ENCODE results near the gene CPT1B. TPM values are rescaled to one million over a fixed set of nuclear protein-coding genes. Genes with fewer than 3 reads are reported as not detected.
"Not testable (repeated sequence)": the region's sequence is repeated elsewhere in the genome, so short reads cannot be mapped to it uniquely, and the experiment has no call there.

Gene CPT1B
- total RNA-seq, 5 donors from 2014 or later (not counting 1 experiment from before 2014, with no cell fraction given), result 61.9 to 113 (median 94.5) TPM

DNA sequence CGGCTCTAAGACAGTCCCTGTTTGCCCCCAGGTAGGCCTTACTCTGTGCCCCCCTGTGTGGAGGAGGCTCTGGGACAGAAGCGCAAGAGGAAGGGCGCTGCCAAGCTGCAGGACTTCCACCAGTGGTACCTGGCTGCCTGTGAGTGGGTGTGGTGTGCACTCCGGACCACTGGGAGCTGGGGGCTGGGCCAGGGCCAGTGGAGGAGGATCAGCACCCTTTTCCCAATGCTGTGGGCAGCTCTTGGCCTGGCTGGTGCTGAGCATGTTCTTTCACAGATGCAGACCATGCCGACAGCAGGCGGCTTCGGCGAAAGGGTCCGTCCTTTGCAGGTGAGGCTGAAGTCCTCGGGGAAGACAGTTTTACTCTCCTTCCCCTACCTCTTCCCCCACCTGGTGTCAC is 56.5 kb downstream of the CPT1B start:
- peaks cover 6 to 10% (median 9%) of the 10 kb centered on the region in 3 donors for H3K4me1 Mint-ChIP-seq
- ChIA-PET POLR2A (no interaction called here), CTCF (no interaction called here)
- 98% methylated on average over 6 of the region's 10 CpGs for WGBS (ENCODE audit: insufficient coverage)
- ATAC-seq (replicated peaks in 1 of 4), result no peak
- Histone ChIP-seq H3K36me3 (ENCODE audit: control insufficient read depth in 2 of 2, extremely low read depth in 1 of 2, insufficient read depth in 1 of 2, low read length in 1 of 2) (peaks cover 49 to 61% of the 10 kb centered on the region in 2 donors), H3K9me3 (no peaks in the 10 kb centered on the region), H3K4me1 (ENCODE audit: control insufficient read depth in 1 of 2, extremely low read depth in 1 of 2, insufficient read depth in 2 of 2, low read length in 2 of 2) (peaks cover 6 to 18% of the 10 kb centered on the region in 2 experiments), H3K27ac (ENCODE audit: low read length) (no peak overlapping the region), H3K27me3 (replicated peaks in 1 of 2; ENCODE audit: control insufficient read depth in 2 of 2, extremely low read depth in 1 of 2, insufficient read depth in 2 of 2, low read length in 1 of 2) (no peaks in the 10 kb centered on the region), H3K4me3 (ENCODE audit: control insufficient read depth in 1 of 2, extremely low read depth in 1 of 2, low read length in 1 of 2) (no peak overlapping the region)
- H3K4me3 Mint-ChIP-seq, result no peak overlapping the region
- no peaks in the 10 kb centered on the region for H3K9me3 Mint-ChIP-seq
- no peak for DNase-seq
- no peak overlapping the region for H3K27ac Mint-ChIP-seq
- peaks cover 3% of the 10 kb centered on the region for H3K36me3 Mint-ChIP-seq
- H3K27me3 Mint-ChIP-seq, result no peaks in the 10 kb centered on the region

DNA sequence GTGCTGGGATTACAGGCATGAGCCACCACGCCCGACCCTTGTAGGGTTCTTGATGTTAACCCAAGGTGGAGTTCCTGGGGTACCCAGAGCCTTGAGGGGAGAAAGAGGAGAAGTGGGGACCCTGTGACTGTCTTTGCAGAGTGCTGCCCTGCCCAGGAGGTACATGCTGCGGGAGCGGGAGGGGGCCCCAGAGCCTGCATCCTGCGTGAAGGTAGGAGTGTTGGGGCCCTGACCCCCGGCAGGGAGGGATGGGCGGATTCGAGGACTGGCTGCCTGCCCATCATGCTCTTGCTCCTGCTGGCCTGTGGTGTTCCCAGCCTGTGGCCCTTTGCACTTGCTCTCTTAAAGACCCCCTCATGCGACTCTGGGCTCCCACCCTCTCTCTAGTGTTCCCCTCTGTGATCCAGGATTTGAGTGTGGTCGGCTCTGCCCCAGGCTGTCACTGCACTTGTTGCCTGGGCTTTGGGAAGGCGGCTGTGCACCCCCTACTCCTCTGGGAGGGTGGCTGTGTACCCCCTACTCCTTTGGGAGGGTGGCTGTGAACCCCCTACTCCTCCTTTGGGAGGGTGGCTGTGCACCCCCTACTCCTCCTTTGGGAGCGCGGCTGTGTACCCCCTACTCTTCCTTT is 57.3 kb downstream of the CPT1B start:
- POLR2A ChIA-PET, result no interaction called here
- H3K27ac ChIP-seq (ENCODE audit: low read length), result no peak overlapping the region
- peaks cover 50 to 66% of the 10 kb centered on the region in 2 donors for H3K36me3 ChIP-seq (ENCODE audit: control insufficient read depth in 2 of 2, extremely low read depth in 1 of 2, insufficient read depth in 1 of 2, low read length in 1 of 2)

DNA sequence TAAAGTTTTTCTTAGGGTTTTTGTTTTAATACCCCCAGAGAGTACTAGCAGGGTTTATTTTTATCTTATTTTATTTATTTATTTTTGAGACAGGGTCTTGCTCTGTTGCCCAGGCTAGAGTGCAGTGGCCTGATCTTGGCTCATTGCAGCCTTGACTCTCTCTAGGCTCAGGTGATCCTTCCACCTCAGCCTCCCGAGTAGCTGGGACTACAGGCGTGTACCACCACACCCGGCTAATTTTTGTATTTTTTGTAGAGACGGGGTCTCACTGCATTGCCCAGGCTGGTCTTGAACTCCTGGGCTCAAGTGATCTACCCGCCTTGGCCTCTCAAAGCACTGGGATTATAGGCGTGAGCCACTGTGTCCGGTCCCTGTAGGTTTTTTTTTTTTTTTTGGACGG is 58.0 kb downstream of the CPT1B start:
- DNase-seq; CTCF ChIA-PET; H3K4me3 ChIP-seq (ENCODE audit: control insufficient read depth in 1 of 2, extremely low read depth in 1 of 2, low read length in 1 of 2); H3K27me3 ChIP-seq (replicated peaks in 1 of 2; ENCODE audit: control insufficient read depth in 2 of 2, extremely low read depth in 1 of 2, insufficient read depth in 2 of 2, low read length in 1 of 2); H3K9me3 Mint-ChIP-seq; H3K27ac Mint-ChIP-seq; H3K9me3 ChIP-seq; POLR2A ChIA-PET; H3K4me3 Mint-ChIP-seq; H3K36me3 Mint-ChIP-seq; H3K27me3 Mint-ChIP-seq; H3K27ac ChIP-seq (ENCODE audit: low read length); ATAC-seq (replicated peaks in 1 of 4): not testable (repeated sequence)
- 94% methylated on average over 7 of the region's 8 CpGs for WGBS (ENCODE audit: insufficient coverage)
- H3K4me1 Mint-ChIP-seq, result peaks cover 11 to 14% (median 13%) of the 10 kb centered on the region in 3 donors
- H3K36me3 ChIP-seq (ENCODE audit: control insufficient read depth in 2 of 2, extremely low read depth in 1 of 2, insufficient read depth in 1 of 2, low read length in 1 of 2), result peaks cover 50 to 66% of the 10 kb centered on the region in 2 donors
- H3K4me1 ChIP-seq (ENCODE audit: control insufficient read depth in 1 of 2, extremely low read depth in 1 of 2, insufficient read depth in 2 of 2, low read length in 2 of 2), result peaks cover 6 to 14% of the 10 kb centered on the region in 2 experiments

More for the DNA sequence above, 57.3 kb downstream of the CPT1B start:
- Mint-ChIP-seq H3K4me3 (no peak overlapping the region), H3K4me1 (peaks cover 7 to 10% (median 9%) of the 10 kb centered on the region in 3 donors), H3K27me3 (no peaks in the 10 kb centered on the region), H3K36me3 (peaks cover 5% of the 10 kb centered on the region), H3K27ac (no peak overlapping the region), H3K9me3 (no peaks in the 10 kb centered on the region)
- Histone ChIP-seq H3K9me3 (no peaks in the 10 kb centered on the region), H3K4me3 (ENCODE audit: control insufficient read depth in 1 of 2, extremely low read depth in 1 of 2, low read length in 1 of 2) (no peak overlapping the region), H3K4me1 (ENCODE audit: control insufficient read depth in 1 of 2, extremely low read depth in 1 of 2, insufficient read depth in 2 of 2, low read length in 2 of 2) (peaks cover 6 to 14% of the 10 kb centered on the region in 2 experiments), H3K27me3 (replicated peaks in 1 of 2; ENCODE audit: control insufficient read depth in 2 of 2, extremely low read depth in 1 of 2, insufficient read depth in 2 of 2, low read length in 1 of 2) (no peaks in the 10 kb centered on the region)
- CTCF ChIA-PET, result no interaction called here
- no peak for DNase-seq
- ATAC-seq (replicated peaks in 1 of 4), result no peak
- 100% methylated on average over 6 of the region's 13 CpGs for WGBS (ENCODE audit: insufficient coverage)

DNA sequence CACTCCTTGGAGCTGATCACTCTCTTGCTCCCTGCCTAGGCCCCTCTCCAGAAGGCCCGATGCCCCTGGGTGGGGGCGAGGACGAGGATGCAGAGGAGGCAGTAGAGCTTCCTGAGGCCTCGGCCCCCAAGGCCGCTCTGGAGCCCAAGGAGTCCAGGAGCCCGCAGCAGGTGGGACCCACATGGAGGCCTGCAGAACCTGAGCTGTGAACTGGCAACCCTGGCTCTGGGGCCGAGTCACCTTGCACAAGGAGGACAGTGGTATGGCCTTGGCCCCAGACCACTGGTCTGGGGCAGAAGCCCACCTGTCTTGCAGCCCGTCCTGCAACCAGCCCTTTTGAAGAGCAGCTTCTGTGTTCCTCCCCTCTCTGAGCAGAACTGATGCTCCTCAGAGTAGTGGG is 59.1 kb downstream of the CPT1B start:
- peaks cover 0 to 4% of the 10 kb centered on the region in 2 experiments for H3K4me1 ChIP-seq (ENCODE audit: control insufficient read depth in 1 of 2, extremely low read depth in 1 of 2, insufficient read depth in 2 of 2, low read length in 2 of 2)
- ChIA-PET CTCF (no interaction called here), POLR2A (no interaction called here)
- H3K4me3 Mint-ChIP-seq, result no peak overlapping the region
- H3K9me3 ChIP-seq, result no peaks in the 10 kb centered on the region
- H3K4me3 ChIP-seq (ENCODE audit: control insufficient read depth in 1 of 2, extremely low read depth in 1 of 2, low read length in 1 of 2), result no peak overlapping the region
- WGBS (ENCODE audit: insufficient coverage), result 99% methylated on average over 8 of the region's 8 CpGs
- no peaks in the 10 kb centered on the region for H3K9me3 Mint-ChIP-seq
- DNase-seq (no peak), ATAC-seq (replicated peaks in 1 of 4) (no peak)
- no peak overlapping the region for H3K27ac ChIP-seq (ENCODE audit: low read length)
- H3K36me3 Mint-ChIP-seq, result peaks cover 14% of the 10 kb centered on the region
- no peaks in the 10 kb centered on the region for H3K27me3 ChIP-seq (replicated peaks in 1 of 2; ENCODE audit: control insufficient read depth in 2 of 2, extremely low read depth in 1 of 2, insufficient read depth in 2 of 2, low read length in 1 of 2)
- H3K27me3 Mint-ChIP-seq, result no peaks in the 10 kb centered on the region
- peaks cover 10 to 14% (median 13%) of the 10 kb centered on the region in 3 donors for H3K4me1 Mint-ChIP-seq
- H3K27ac Mint-ChIP-seq, result no peak overlapping the region
- peaks cover 50 to 71% of the 10 kb centered on the region in 2 donors for H3K36me3 ChIP-seq (ENCODE audit: control insufficient read depth in 2 of 2, extremely low read depth in 1 of 2, insufficient read depth in 1 of 2, low read length in 1 of 2)

Other genes starting within 250 kb of the CPT1B start
- 100 to 1,000 TPM in 1 of 5 donors, 10 to 100 TPM in 4; 71.2 to 105 (median 96.8) TPM for gene PPP6R2, start 235.1 kb downstream of the CPT1B start, total RNA-seq
- 100 to 1,000 TPM; 193 to 318 (median 308) TPM for gene SBF1, start 103.4 kb downstream of the CPT1B start, total RNA-seq
- gene ADM2, start 96.9 kb downstream of the CPT1B start, total RNA-seq, result 10 to 100 TPM in 3 of 5 donors, 1 to 10 TPM in 2; 1.5 to 11.3 (median 10.7) TPM
- gene MIOX, start 91.6 kb downstream of the CPT1B start, total RNA-seq, result under 1 TPM in 4 of 5 donors, not detected in 1; 0.36 to 0.70 (median 0.54) TPM
- gene LMF2, start 70.7 kb downstream of the CPT1B start, total RNA-seq, result 100 to 1,000 TPM in 4 of 5 donors, 10 to 100 TPM in 1; 90.5 to 188 (median 185) TPM
- gene NCAPH2, start 70.2 kb downstream of the CPT1B start, total RNA-seq, result 100 to 1,000 TPM in 2 of 5 donors, 10 to 100 TPM in 3; 80.1 to 110 (median 94.6) TPM
- 1 to 10 TPM; 3.3 to 5.6 (median 4.0) TPM for gene SCO2, start 52.8 kb downstream of the CPT1B start, total RNA-seq
- 10 to 100 TPM; 11.6 to 29.1 (median 14.9) TPM for gene TYMP, start 48.4 kb downstream of the CPT1B start, total RNA-seq
- gene KLHDC7B, start 32.5 kb downstream of the CPT1B start, total RNA-seq, result 1 to 10 TPM; 3.7 to 6.7 (median 5.4) TPM
- gene SYCE3, start 15.5 kb downstream of the CPT1B start, total RNA-seq, result not detected
- 100 to 1,000 TPM; 151 to 209 (median 203) TPM for gene CHKB, start 4.4 kb upstream of the CPT1B start, total RNA-seq
- gene MAPK8IP2, start 22.4 kb upstream of the CPT1B start, total RNA-seq, result under 1 TPM; 0.13 to 0.55 (median 0.39) TPM
- gene ARSA, start 49.7 kb upstream of the CPT1B start, total RNA-seq, result 100 to 1,000 TPM in 1 of 5 donors, 10 to 100 TPM in 4; 68.3 to 105 (median 90.6) TPM
- under 1 TPM; 0.22 to 0.47 (median 0.28) TPM for gene SHANK3, start 94.4 kb upstream of the CPT1B start, total RNA-seq
- gene ACR, start 159.8 kb upstream of the CPT1B start, total RNA-seq, result not detected
- gene RABL2B, start 205.2 kb upstream of the CPT1B start, total RNA-seq, result 10 to 100 TPM; 60.3 to 70.9 (median 64.4) TPM

All from T-cell (primary cell).